Measurements from ENCODE around the gene SMPD3. TPM values are rescaled to one million over a fixed set of nuclear protein-coding genes. Genes with fewer than 3 reads are reported as not detected.

The SMPD3 gene
- total and polyA plus RNA-seq, 2 of the 8 experiments (the other 6 are each of a cell fraction or from before 2014, with no cell fraction given), result 0.39 to 1.3 TPM

DNA sequence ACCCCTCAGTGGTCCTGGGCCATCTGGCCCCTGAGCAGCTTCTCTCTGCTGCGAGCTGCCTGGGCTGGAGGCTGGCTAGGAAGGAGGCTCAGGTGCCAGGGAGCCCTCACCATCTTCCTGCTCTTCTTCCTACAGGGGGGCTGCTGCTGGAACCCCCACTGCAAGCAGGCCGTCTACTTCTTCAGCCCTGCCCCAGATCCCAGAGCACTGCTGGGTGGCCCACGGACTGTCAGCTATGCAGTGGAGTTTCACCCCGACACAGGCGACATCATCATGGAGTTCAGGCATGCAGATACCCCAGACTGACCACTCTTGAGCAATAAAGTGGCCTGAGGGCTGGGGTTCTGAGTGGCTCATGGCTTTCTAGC lies 91.4 kb downstream of the SMPD3 start:
- Histone ChIP-seq H4K8ac (ENCODE audit: extremely low read depth, insufficient read depth, low read length) (no peak overlapping the region), H3K9me3 (ENCODE audit: insufficient read depth in 2 of 2, low read depth in 1 of 2, low read length in 1 of 2) (no peaks in the 10 kb centered on the region), H3K4me3 (ENCODE audit: extremely low read depth in 1 of 4, insufficient read depth in 2 of 4, low read depth in 3 of 4, low read length in 4 of 4) (no peak overlapping the region), H3K23ac (ENCODE audit: insufficient read length) (no peak overlapping the region), H3K79me1 (ENCODE audit: low read depth, low read length) (no peaks in the 10 kb centered on the region), H3K27ac (ENCODE audit: low read depth, low read length) (no peak overlapping the region), H2AK5ac (ENCODE audit: low read depth, low read length) (no peak overlapping the region), H3K14ac (ENCODE audit: insufficient read length) (no peak overlapping the region), H3K56ac (replicated peaks; ENCODE audit: insufficient read length, low read depth, low read length) (no peak overlapping the region), H4K91ac (replicated peaks; ENCODE audit: insufficient read length, low read length) (no peak overlapping the region), H3K36me3 (ENCODE audit: control insufficient read depth in 2 of 4, insufficient read depth in 4 of 4, low read length in 3 of 4) (peaks cover 6 to 37% (median 18%) of the 10 kb centered on the region in 4 experiments; a peak in 6 of 8 replicates), H3K27me3 (replicated peaks in 1 of 4; ENCODE audit: control insufficient read depth in 3 of 4, extremely low read depth in 1 of 4, insufficient read depth in 3 of 4, low read length in 3 of 4) (no peaks in the 10 kb centered on the region), H4K5ac (ENCODE audit: insufficient read length, low read depth, low read length) (no peak overlapping the region), H2BK12ac (ENCODE audit: low read depth, low read length) (no peak overlapping the region), H2BK5ac (ENCODE audit: low read depth, low read length) (0 out of 2 replicates have a peak overlapping the region, but pooled peaks have one; percentile 16), H3K79me2 (ENCODE audit: control insufficient read depth in 1 of 2, insufficient read depth in 2 of 2, low read length in 2 of 2) (no peaks in the 10 kb centered on the region), H3K4me1 (replicated peaks in 1 of 4; ENCODE audit: control insufficient read depth in 3 of 4, insufficient read depth in 4 of 4, low read length in 3 of 4) (no peaks in the 10 kb centered on the region), H3K23me2 (ENCODE audit: low read depth, low read length) (no peaks in the 10 kb centered on the region), H2BK120ac (replicated peaks; ENCODE audit: low read depth, low read length) (no peak overlapping the region), H2BK20ac (ENCODE audit: low read length) (no peak overlapping the region), H4K20me1 (replicated peaks in 1 of 2; ENCODE audit: control insufficient read depth in 1 of 2, insufficient read depth in 2 of 2, low read length in 2 of 2) (peaks cover 0 to 8% of the 10 kb centered on the region in 2 experiments), H3K18ac (ENCODE audit: extremely low read depth, low read length) (no peak overlapping the region), H2BK15ac (ENCODE audit: low read length) (no peak overlapping the region), H3K9ac (replicated peaks in 1 of 4; ENCODE audit: extremely low read depth in 1 of 4, low read depth in 3 of 4, low read length in 3 of 4) (no peak overlapping the region), H3K4ac (replicated peaks; ENCODE audit: insufficient read length, low read depth, low read length) (no peak overlapping the region), H3K4me2 (ENCODE audit: insufficient read depth in 1 of 2, low read depth in 2 of 2, low read length in 2 of 2) (no peak overlapping the region), H2AFZ (ENCODE audit: low read length) (no peak overlapping the region)
- DNase-seq (ENCODE audit: low read depth in 1 of 2, low spot score in 2 of 2) (no peak), FAIRE-seq (no peak)
- CTCF ChIA-PET (ENCODE audit: partially characterized antibody), result interaction anchor here (0.8 to 6.2 kb wide), 10 partner anchors 9 to 130 kb away, joined by 3 to 95 read pairs (median 6); partner anchors contain the start of gene SLC7A6
- POLR2A ChIA-PET (ENCODE audit: partially characterized antibody), result interaction anchor here (1.2 to 1.4 kb wide), 3 partner anchors 10 to 45 kb away, joined by 3 to 4 read pairs (median 4); partner anchors contain the start of genes PRMT7 and SLC7A6OS
- WGBS, 2 experiments (ENCODE audit: extremely low coverage in 1 of 2, insufficient coverage in 1 of 2, insufficient read length in 1 of 2, insufficient replicate concordance in 2 of 2, low coverage in 1 of 2, low lambda C conversion rate in 2 of 2, missing lambda C conversion rate in 1 of 2), result 91% methylated on average over 4 of the region's 5 CpGs; no CpG with 5 or more reads in 1 of the 2 experiments
- no peak for TF ChIP-seq NANOG (IDR thresholded peaks at IDR 0.05; ENCODE audit: insufficient read depth, low read depth, low read length, poor library complexity, severe bottlenecking)
- TF ChIP-seq HDAC2 (IDR thresholded peaks at IDR 0.05; ENCODE audit: borderline replicate concordance in 1 of 2, low read depth in 2 of 2, low read length in 2 of 2), result no peak
- no peak for TF ChIP-seq SIRT6 (IDR thresholded peaks at IDR 0.05; ENCODE audit: low read length)
- no peak for TF ChIP-seq CHD2 (IDR thresholded peaks at IDR 0.05; ENCODE audit: low read length)
- no peak for TF ChIP-seq TCF12 (IDR thresholded peaks at IDR 0.05; ENCODE audit: low read depth, low read length)
- TF ChIP-seq, protein P1, sequence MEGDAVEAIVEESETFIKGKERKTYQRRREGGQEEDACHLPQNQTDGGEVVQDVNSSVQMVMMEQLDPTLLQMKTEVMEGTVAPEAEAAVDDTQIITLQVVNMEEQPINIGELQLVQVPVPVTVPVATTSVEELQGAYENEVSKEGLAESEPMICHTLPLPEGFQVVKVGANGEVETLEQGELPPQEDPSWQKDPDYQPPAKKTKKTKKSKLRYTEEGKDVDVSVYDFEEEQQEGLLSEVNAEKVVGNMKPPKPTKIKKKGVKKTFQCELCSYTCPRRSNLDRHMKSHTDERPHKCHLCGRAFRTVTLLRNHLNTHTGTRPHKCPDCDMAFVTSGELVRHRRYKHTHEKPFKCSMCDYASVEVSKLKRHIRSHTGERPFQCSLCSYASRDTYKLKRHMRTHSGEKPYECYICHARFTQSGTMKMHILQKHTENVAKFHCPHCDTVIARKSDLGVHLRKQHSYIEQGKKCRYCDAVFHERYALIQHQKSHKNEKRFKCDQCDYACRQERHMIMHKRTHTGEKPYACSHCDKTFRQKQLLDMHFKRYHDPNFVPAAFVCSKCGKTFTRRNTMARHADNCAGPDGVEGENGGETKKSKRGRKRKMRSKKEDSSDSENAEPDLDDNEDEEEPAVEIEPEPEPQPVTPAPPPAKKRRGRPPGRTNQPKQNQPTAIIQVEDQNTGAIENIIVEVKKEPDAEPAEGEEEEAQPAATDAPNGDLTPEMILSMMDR (IDR thresholded peaks at IDR 0.05; ENCODE audit: control extremely low read depth in 1 of 3, insufficient read depth in 1 of 3, low read depth in 1 of 3, low read length in 3 of 3), result no peak
- no peak for TF ChIP-seq RBBP5 (IDR thresholded peaks at IDR 0.05; ENCODE audit: borderline replicate concordance, low read depth, low read length)
- no peak for TF ChIP-seq EGR1 (IDR thresholded peaks at IDR 0.05; ENCODE audit: borderline replicate concordance, low read depth, low read length)
- no peak for TF ChIP-seq KDM4A (IDR thresholded peaks at IDR 0.05; ENCODE audit: low read depth, low read length, severe bottlenecking)
- no peak for TF ChIP-seq RAD21 (IDR thresholded peaks at IDR 0.05 in 1 of 2, conservative IDR thresholded peaks at IDR 0.05 in 1 of 2; ENCODE audit: low read depth in 2 of 2, low read length in 2 of 2)
